HepG2 (cell line): ENCODE data around the gene CDK10. TPM values are rescaled to one million over a fixed set of nuclear protein-coding genes. Genes with fewer than 3 reads are reported as not detected.

Experiments used
- CHD4 ChIP-seq: fragments of 200-600 bp; sonication (generic); IDR thresholded peaks from 2 replicates; pipeline ENCODE4 v1.7.0; 2017; ENCODE audit warnings: mild to moderate bottlenecking, low read length, borderline replicate concordance
- EZH2 ChIP-seq: conservative IDR thresholded peaks from 2 replicates; pipeline ENCODE4 v1.6.1; 2012; ENCODE audit warnings: mild to moderate bottlenecking, low read depth, low read length, moderate library complexity
- HOXA7 ChIP-seq: sonication (generic); formaldehyde crosslinking; IDR thresholded peaks from 2 replicates; pipeline ENCODE4 v1.8.1; 2022; ENCODE audit warnings: mild to moderate bottlenecking, missing genetic modification reagents, moderate library complexity
- NCOA5 ChIP-seq: sonication (generic); formaldehyde crosslinking; IDR thresholded peaks from 2 replicates; pipeline ENCODE4 v1.4.0; 2020; ENCODE audit warnings: missing genetic modification reagents
- NFYB ChIP-seq: sonication (generic); formaldehyde crosslinking; IDR thresholded peaks from 2 replicates; pipeline ENCODE4 v1.4.0; 2020; ENCODE audit warnings: missing genetic modification reagents
- PPARG ChIP-seq: conservative IDR thresholded peaks from 2 replicates; pipeline ENCODE4 v1.6.1; 2016; ENCODE audit warnings: missing biosample characterization, missing genetic modification reagents
- RARA ChIP-seq: IDR thresholded peaks from 2 replicates; pipeline ENCODE4 v1.6.1; 2016; ENCODE audit warnings: missing genetic modification reagents, missing compliant biosample characterization
- SRSF1 ChIP-seq: fragments of 200-400 bp; formaldehyde crosslinking; optimal IDR thresholded peaks from 2 replicates; pipeline ENCODE3; 2017; ENCODE audit warnings: mild to moderate bottlenecking, low read depth, low read length, moderate library complexity
- ZNF619 ChIP-seq: sonication (generic); formaldehyde crosslinking; IDR thresholded peaks from 2 replicates; pipeline ENCODE4 v1.4.0; 2020; ENCODE audit warnings: mild to moderate bottlenecking, missing genetic modification reagents
- ZNF703 ChIP-seq: sonication (generic); formaldehyde crosslinking; IDR thresholded peaks from 2 replicates; pipeline ENCODE4 v1.5.1; 2020; ENCODE audit warnings: missing genetic modification reagents, mild to moderate bottlenecking, moderate library complexity, borderline replicate concordance
- polyA plus RNA-seq, 8 experiments: library from polyadenylated mRNA; depleted of rRNA in 3 of 8; stranded (reverse) in 7 of 8; unstranded in 1 of 8; fragments of >200 nt; fragmentation: Illumina TruSeq in 4 of 8; extraction: Trizol in 4 of 8; gene quantifications; 2 replicates each; pipeline versions ENCODE4 v1.2.1 to v1.2.3, GENCODE V29; 2011 to 2016; ENCODE audit warnings: low read depth in 4 of 8, missing spikeins in 1 of 8, mixed read lengths in 1 of 8; ENCODE audit not compliant: insufficient read depth in 1 of 8
- total RNA-seq, 5 experiments: library from RNA; depleted of rRNA; stranded (reverse); fragments of >200 nt; fragmentation: Illumina TruSeq; extraction: Trizol; gene quantifications; 2 replicates each; pipeline ENCODE4 v1.2.3, GENCODE V29; 2016; ENCODE audit warnings: low read depth in 1 of 5
- TF ChIP-seq, protein P1 (sequence below): sonication (generic); formaldehyde crosslinking; conservative IDR thresholded peaks from 2 replicates; pipeline ENCODE4 v1.8.0; 2022; ENCODE audit warnings: low read depth, missing genetic modification reagents
- TF ChIP-seq, protein P2 (sequence below): sonication (generic); formaldehyde crosslinking; IDR thresholded peaks from 2 replicates; pipeline ENCODE4 v1.4.0; 2020; ENCODE audit warnings: missing genetic modification reagents, borderline replicate concordance
- TF ChIP-seq, protein P3 (sequence below): IDR thresholded peaks from 2 replicates; pipeline ENCODE4 v1.6.1; 2016; ENCODE audit warnings: low read depth, borderline replicate concordance
- TF ChIP-seq, protein P4 (sequence below): sonication (generic); formaldehyde crosslinking; IDR thresholded peaks from 2 replicates; pipeline ENCODE4 v1.4.0; 2020; ENCODE audit warnings: missing genetic modification reagents, borderline replicate concordance
- TF ChIP-seq, protein P5 (sequence below): sonication (generic); formaldehyde crosslinking; IDR thresholded peaks from 2 replicates; pipeline ENCODE4 v1.5.1; 2020; ENCODE audit warnings: mild to moderate bottlenecking, missing genetic modification reagents, borderline replicate concordance

The CDK10 gene
- total and polyA plus RNA-seq, 2 of the 13 experiments (the other 11 are each of a cell fraction or from before 2014, with no cell fraction given): 2.5 to 3.9 TPM

DNA sequence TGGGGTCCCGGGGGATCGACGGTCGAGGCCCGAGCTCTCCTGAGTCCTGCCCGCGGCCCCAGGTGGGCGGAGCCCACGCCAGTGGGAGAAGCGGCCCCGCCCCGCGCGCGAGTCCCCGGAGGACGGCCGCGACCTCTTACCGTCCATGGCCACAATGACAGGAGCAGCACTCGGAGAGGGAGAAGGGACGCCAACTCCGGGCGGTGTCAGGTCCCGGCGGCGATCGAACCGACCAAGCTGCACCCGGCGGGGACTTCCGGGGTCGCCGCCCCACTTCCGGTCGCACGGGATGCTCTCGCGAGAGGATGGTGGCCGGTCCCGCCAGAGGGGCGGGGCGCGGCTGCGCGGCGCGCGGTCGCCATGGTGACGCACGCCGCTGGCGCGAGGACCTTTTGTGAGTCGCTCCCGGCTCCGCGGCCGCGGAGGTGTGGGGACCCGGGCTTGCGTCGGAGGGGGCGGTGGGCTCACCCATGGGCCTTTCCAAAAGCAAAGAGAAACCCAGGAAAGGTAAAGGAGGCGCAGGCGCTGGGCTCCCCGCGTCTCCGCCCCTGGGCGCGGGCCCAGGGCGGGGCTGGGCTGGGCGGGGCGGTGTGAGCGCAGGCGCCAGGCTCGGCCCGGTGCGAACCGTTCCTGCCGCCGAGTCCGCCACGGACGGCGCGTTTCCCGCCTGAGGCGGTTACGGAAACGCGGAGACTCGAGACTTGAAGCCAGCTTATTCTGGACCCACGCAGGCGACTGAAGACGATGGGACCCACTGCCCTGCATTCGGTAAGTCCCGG is 28.9 kb upstream of the CDK10 start, which contains the start of the genes CHMP1A and SPATA33 (continued):
- TF ChIP-seq, protein P1, sequence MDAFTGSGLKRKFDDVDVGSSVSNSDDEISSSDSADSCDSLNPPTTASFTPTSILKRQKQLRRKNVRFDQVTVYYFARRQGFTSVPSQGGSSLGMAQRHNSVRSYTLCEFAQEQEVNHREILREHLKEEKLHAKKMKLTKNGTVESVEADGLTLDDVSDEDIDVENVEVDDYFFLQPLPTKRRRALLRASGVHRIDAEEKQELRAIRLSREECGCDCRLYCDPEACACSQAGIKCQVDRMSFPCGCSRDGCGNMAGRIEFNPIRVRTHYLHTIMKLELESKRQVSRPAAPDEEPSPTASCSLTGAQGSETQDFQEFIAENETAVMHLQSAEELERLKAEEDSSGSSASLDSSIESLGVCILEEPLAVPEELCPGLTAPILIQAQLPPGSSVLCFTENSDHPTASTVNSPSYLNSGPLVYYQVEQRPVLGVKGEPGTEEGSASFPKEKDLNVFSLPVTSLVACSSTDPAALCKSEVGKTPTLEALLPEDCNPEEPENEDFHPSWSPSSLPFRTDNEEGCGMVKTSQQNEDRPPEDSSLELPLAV (CRISPR knock-in tag): no peak
- TF ChIP-seq CHD4 (no peak), SRSF1 (peak; percentile 11), HOXA7 (CRISPR knock-in tag) (no peak), ZNF703 (CRISPR knock-in tag) (0 out of 2 replicates have a peak, but pooled peaks have one; percentile 37), RARA (CRISPR knock-in tag) (0 out of 2 replicates have a peak, but pooled peaks have one; percentile 14), EZH2 (no peak), NFYB (CRISPR knock-in tag) (peak; percentile 21; the same call in 1 of the 2 replicates), NCOA5 (CRISPR knock-in tag) (no peak), ZNF619 (CRISPR knock-in tag) (no peak), PPARG (0 out of 2 replicates have a peak, but pooled peaks have one; percentile 22)
- TF ChIP-seq, protein P2, sequence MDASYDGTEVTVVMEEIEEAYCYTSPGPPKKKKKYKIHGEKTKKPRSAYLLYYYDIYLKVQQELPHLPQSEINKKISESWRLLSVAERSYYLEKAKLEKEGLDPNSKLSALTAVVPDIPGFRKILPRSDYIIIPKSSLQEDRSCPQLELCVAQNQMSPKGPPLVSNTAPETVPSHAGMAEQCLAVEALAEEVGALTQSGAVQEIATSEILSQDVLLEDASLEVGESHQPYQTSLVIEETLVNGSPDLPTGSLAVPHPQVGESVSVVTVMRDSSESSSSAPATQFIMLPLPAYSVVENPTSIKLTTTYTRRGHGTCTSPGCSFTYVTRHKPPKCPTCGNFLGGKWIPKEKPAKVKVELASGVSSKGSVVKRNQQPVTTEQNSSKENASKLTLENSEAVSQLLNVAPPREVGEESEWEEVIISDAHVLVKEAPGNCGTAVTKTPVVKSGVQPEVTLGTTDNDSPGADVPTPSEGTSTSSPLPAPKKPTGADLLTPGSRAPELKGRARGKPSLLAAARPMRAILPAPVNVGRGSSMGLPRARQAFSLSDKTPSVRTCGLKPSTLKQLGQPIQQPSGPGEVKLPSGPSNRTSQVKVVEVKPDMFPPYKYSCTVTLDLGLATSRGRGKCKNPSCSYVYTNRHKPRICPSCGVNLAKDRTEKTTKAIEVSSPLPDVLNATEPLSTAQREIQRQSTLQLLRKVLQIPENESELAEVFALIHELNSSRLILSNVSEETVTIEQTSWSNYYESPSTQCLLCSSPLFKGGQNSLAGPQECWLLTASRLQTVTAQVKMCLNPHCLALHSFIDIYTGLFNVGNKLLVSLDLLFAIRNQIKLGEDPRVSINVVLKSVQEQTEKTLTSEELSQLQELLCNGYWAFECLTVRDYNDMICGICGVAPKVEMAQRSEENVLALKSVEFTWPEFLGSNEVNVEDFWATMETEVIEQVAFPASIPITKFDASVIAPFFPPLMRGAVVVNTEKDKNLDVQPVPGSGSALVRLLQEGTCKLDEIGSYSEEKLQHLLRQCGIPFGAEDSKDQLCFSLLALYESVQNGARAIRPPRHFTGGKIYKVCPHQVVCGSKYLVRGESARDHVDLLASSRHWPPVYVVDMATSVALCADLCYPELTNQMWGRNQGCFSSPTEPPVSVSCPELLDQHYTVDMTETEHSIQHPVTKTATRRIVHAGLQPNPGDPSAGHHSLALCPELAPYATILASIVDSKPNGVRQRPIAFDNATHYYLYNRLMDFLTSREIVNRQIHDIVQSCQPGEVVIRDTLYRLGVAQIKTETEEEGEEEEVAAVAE (CRISPR knock-in tag): 0 out of 2 replicates have a peak, but pooled peaks have one; percentile 40
- TF ChIP-seq, protein P3, sequence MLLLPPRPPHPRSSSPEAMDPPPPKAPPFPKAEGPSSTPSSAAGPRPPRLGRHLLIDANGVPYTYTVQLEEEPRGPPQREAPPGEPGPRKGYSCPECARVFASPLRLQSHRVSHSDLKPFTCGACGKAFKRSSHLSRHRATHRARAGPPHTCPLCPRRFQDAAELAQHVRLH (CRISPR knock-in tag): peak; percentile 77; the same call in 1 of the 2 replicates
- TF ChIP-seq, protein P4, sequence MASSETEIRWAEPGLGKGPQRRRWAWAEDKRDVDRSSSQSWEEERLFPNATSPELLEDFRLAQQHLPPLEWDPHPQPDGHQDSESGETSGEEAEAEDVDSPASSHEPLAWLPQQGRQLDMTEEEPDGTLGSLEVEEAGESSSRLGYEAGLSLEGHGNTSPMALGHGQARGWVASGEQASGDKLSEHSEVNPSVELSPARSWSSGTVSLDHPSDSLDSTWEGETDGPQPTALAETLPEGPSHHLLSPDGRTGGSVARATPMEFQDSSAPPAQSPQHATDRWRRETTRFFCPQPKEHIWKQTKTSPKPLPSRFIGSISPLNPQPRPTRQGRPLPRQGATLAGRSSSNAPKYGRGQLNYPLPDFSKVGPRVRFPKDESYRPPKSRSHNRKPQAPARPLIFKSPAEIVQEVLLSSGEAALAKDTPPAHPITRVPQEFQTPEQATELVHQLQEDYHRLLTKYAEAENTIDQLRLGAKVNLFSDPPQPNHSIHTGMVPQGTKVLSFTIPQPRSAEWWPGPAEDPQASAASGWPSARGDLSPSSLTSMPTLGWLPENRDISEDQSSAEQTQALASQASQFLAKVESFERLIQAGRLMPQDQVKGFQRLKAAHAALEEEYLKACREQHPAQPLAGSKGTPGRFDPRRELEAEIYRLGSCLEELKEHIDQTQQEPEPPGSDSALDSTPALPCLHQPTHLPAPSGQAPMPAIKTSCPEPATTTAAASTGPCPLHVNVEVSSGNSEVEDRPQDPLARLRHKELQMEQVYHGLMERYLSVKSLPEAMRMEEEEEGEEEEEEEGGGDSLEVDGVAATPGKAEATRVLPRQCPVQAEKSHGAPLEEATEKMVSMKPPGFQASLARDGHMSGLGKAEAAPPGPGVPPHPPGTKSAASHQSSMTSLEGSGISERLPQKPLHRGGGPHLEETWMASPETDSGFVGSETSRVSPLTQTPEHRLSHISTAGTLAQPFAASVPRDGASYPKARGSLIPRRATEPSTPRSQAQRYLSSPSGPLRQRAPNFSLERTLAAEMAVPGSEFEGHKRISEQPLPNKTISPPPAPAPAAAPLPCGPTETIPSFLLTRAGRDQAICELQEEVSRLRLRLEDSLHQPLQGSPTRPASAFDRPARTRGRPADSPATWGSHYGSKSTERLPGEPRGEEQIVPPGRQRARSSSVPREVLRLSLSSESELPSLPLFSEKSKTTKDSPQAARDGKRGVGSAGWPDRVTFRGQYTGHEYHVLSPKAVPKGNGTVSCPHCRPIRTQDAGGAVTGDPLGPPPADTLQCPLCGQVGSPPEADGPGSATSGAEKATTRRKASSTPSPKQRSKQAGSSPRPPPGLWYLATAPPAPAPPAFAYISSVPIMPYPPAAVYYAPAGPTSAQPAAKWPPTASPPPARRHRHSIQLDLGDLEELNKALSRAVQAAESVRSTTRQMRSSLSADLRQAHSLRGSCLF (CRISPR knock-in tag): 0 out of 2 replicates have a peak, but pooled peaks have one; percentile 35
- TF ChIP-seq, protein P5, sequence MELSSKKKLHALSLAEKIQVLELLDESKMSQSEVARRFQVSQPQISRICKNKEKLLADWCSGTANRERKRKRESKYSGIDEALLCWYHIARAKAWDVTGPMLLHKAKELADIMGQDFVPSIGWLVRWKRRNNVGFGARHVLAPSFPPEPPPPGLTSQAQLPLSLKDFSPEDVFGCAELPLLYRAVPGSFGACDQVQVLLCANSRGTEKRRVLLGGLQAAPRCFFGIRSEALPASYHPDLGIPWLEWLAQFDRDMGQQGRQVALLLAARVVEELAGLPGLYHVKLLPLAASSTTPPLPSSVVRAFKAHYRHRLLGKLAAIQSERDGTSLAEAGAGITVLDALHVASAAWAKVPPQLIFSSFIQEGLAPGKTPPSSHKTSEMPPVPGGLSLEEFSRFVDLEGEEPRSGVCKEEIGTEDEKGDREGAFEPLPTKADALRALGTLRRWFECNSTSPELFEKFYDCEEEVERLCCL (CRISPR knock-in tag): peak; percentile 74; the same call in 1 of the 2 replicates
